ENCODE data around the gene IGSF21.
A peak's percentile ranks its signal among the peaks of the same experiment; 100 is the strongest.

Gene IGSF21

DNA sequence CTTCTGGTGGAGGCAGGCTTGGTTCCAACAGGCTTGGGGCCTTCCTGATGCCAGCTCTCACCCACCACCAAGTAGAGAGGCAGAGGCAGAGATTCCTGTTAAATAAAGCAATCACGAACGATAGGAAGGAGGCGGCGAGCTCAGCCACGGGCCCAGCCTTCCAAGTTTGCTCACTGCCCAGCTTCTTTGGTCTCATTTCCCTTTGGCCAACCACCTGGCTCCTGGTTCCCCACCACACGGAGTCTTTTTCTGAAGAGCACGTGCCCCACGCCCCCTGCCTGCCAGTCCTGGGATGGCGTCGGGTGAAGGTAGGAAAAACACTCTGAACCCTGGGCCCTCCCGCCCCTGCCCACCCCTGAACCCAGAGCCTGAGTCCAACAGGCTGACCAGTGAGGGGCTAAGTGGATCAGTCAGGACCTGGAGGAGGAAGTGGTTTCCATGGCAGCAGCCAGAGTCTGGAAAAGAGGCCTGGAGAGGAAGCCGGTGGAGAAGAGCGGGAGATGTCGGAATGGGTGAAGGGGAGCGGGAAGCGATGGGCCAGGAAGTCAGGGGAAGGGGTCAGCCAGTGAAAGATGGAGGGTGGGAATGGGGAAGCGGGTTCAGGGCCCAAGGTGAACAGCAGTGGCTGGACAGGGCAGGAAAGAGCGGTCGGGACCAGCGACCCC, 214.9 kb downstream of the IGSF21 start:
- no peak overlapping the region for H3K27ac ChIP-seq
- H3K4me3 ChIP-seq: no peak overlapping the region
- H3K36me3 ChIP-seq (ENCODE audit: insufficient read depth, low read length): no peaks in the 10 kb centered on the region
- DNase-seq (ENCODE audit: low read depth, low spot score): no peak
- H3K9ac ChIP-seq (ENCODE audit: insufficient read length): no peak overlapping the region
- no peak for TF ChIP-seq EZH2 (IDR thresholded peaks at IDR 0.05)
- no peak for TF ChIP-seq POLR2AphosphoS5 (IDR thresholded peaks at IDR 0.05; ENCODE audit: borderline replicate concordance, low read depth, low read length)
- no peak for TF ChIP-seq FOXP2 (optimal IDR thresholded peaks at IDR 0.05; ENCODE audit: control extremely low read depth, extremely low read length, insufficient read depth)
- no peaks in the 10 kb centered on the region for H3K9me3 ChIP-seq (ENCODE audit: low read depth, low read length)

DNA sequence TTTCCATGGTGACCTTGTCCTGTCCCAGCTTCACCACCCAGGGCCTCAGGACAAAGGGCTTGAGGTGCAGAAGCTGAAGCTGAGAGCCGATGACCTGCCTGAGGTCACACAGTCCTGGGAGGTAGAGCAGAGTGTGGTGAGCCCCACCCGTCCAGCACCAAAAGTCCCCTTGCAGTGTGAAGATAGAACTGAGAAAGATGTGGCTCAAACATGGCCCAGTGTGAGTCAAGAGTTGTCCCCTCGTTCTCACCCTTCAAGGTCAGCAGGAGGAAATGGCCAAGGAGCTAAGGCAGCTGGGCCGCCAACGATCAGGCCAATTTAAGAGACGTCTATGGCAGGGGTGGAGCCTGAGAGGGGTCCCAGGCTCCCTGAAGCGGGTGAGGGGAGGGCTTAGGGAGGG, 215.7 kb downstream of the IGSF21 start:
- no peak overlapping the region for H3K9ac ChIP-seq (ENCODE audit: insufficient read length)
- TF ChIP-seq EZH2 (IDR thresholded peaks at IDR 0.05) (no peak), FOXP2 (optimal IDR thresholded peaks at IDR 0.05; ENCODE audit: control extremely low read depth, extremely low read length, insufficient read depth) (no peak), POLR2AphosphoS5 (IDR thresholded peaks at IDR 0.05; ENCODE audit: borderline replicate concordance, low read depth, low read length) (no peak)
- H3K36me3 ChIP-seq (ENCODE audit: insufficient read depth, low read length): no peaks in the 10 kb centered on the region
- no peak for DNase-seq (ENCODE audit: low read depth, low spot score)
- no peak overlapping the region for H3K4me3 ChIP-seq
- H3K27ac ChIP-seq: no peak overlapping the region
- H3K9me3 ChIP-seq (ENCODE audit: low read depth, low read length): no peaks in the 10 kb centered on the region

DNA sequence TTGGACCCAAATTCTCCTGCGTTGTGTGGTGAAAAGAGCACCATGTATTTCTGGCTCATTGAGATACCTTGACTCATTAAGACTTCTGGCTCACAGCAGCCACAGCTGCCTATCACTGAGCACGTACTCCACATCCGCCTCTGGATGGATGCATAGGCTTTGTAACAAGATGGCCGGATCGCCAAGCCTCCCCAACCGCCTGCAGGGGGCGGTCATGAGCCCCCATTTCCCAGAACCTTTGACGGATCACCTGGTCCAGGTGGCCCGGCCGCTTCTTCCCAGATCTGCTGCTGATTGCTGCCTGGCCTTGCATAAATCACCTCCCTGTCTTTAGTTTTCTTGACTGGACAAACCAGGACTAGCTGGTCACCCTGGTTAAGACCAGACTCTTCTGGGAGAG, 216.6 kb downstream of the IGSF21 start:
- no peaks in the 10 kb centered on the region for H3K36me3 ChIP-seq (ENCODE audit: insufficient read depth, low read length)
- no peak overlapping the region for H3K4me3 ChIP-seq
- no peak for TF ChIP-seq FOXP2 (optimal IDR thresholded peaks at IDR 0.05; ENCODE audit: control extremely low read depth, extremely low read length, insufficient read depth)
- TF ChIP-seq POLR2AphosphoS5 (IDR thresholded peaks at IDR 0.05; ENCODE audit: borderline replicate concordance, low read depth, low read length): no peak
- TF ChIP-seq EZH2 (IDR thresholded peaks at IDR 0.05): no peak
- H3K9ac ChIP-seq (ENCODE audit: insufficient read length): no peak overlapping the region
- no peak overlapping the region for H3K27ac ChIP-seq
- no peaks in the 10 kb centered on the region for H3K9me3 ChIP-seq (ENCODE audit: low read depth, low read length)
- no peak for DNase-seq (ENCODE audit: low read depth, low spot score)

DNA sequence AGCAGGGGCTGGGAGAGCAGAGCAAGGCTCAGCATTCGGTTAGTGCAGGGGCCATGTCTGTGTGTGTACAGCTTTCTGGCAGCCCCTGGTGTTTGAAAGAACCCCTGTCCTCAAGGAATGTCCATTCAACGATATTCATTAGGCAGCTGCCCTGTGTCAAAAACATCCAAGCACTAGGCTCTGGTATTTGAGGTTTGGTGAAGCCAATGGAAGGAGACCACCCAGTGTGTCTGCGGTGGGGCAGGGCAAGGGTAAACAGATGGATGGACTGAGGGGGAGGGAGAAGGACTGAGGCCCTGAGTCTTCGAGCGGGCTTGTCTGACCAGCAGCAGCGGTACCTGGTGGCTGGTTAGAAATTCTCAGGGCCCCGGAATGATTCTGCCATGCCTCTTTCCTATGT, 217.5 kb downstream of the IGSF21 start:
- no peak for TF ChIP-seq FOXP2 (optimal IDR thresholded peaks at IDR 0.05; ENCODE audit: control extremely low read depth, extremely low read length, insufficient read depth)
- no peak for TF ChIP-seq POLR2AphosphoS5 (IDR thresholded peaks at IDR 0.05; ENCODE audit: borderline replicate concordance, low read depth, low read length)
- TF ChIP-seq EZH2 (IDR thresholded peaks at IDR 0.05): no peak
- Histone ChIP-seq H3K4me3 (no peak overlapping the region), H3K9me3 (ENCODE audit: low read depth, low read length) (no peaks in the 10 kb centered on the region), H3K36me3 (ENCODE audit: insufficient read depth, low read length) (no peaks in the 10 kb centered on the region), H3K27ac (no peak overlapping the region), H3K9ac (ENCODE audit: insufficient read length) (no peak overlapping the region)
- DNase-seq (ENCODE audit: low read depth, low spot score): no peak

DNA sequence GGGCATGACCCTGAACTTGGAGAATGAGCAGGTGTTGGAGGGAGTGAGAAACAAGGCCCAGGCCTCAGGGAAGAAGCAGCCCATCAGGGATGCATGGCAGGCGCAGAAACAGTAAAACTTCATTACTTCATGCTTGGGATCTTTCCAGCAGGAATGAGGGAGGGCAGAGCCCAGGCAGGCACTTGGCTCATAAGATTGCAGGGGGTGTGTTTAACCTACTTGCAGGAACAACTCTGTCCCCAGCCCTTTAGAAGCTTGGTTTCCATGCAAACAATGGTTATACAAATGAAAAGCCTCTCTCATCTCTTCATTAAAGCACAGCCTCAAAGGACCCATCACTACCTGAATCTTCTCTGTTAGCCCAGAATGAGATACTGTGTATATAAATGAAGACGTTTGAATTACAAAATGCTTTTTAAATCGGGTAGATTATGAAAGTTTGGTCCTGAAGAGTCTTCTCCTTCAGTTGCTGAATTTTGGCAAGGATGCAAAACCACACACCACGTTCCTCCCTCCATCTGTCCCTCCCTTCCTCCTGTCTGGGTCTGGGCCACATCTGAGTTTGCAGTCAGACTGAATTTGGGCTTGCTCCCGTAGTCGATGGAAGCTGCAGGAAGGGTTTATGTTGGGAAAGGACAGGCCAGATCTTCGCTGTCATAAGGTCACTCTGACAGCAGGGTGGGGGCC, 218.8 kb downstream of the IGSF21 start:
- TF ChIP-seq EZH2 (IDR thresholded peaks at IDR 0.05): no peak
- TF ChIP-seq POLR2AphosphoS5 (IDR thresholded peaks at IDR 0.05; ENCODE audit: borderline replicate concordance, low read depth, low read length): no peak
- TF ChIP-seq FOXP2 (optimal IDR thresholded peaks at IDR 0.05; ENCODE audit: control extremely low read depth, extremely low read length, insufficient read depth): no peak
- Histone ChIP-seq H3K9me3 (ENCODE audit: low read depth, low read length) (no peaks in the 10 kb centered on the region), H3K9ac (ENCODE audit: insufficient read length) (no peak overlapping the region), H3K4me3 (peak overlapping the region; percentile 17; the same call in 1 of the 2 replicates), H3K36me3 (ENCODE audit: insufficient read depth, low read length) (no peaks in the 10 kb centered on the region), H3K27ac (peak overlapping the region; percentile 77; the same call in 1 of the 2 replicates)
- no peak for DNase-seq (ENCODE audit: low read depth, low spot score)

DNA sequence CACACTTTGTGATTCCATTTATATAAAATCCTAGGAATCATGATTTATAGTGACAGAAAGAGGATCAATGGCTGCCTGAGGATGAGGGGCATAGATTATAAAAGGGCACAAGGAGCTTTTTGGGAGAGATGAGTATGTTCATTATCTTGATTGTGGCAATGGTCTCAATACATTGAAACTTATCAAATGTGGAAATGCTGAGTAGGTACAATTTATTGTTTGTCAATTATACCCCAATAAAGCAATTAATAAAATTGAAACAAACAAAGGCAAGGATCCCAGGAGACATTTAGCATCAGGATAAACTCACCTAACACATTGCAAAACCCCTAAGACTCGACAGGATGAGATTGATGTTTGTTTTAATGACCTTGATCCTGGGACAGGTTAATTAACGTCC, 220.1 kb downstream of the IGSF21 start:
- Histone ChIP-seq H3K4me3 (peak overlapping the region; percentile 51), H3K27ac (peak overlapping the region; percentile 94), H3K9me3 (ENCODE audit: low read depth, low read length) (no peaks in the 10 kb centered on the region), H3K36me3 (ENCODE audit: insufficient read depth, low read length) (no peaks in the 10 kb centered on the region), H3K9ac (ENCODE audit: insufficient read length) (no peak overlapping the region)
- no peak for DNase-seq (ENCODE audit: low read depth, low spot score)
- TF ChIP-seq FOXP2 (optimal IDR thresholded peaks at IDR 0.05; ENCODE audit: control extremely low read depth, extremely low read length, insufficient read depth) (no peak), POLR2AphosphoS5 (IDR thresholded peaks at IDR 0.05; ENCODE audit: borderline replicate concordance, low read depth, low read length) (no peak), EZH2 (IDR thresholded peaks at IDR 0.05) (no peak)

- TF ChIP-seq POLR2AphosphoS5 (IDR thresholded peaks at IDR 0.05; ENCODE audit: borderline replicate concordance, low read depth, low read length) (no peak), EZH2 (IDR thresholded peaks at IDR 0.05) (no peak), FOXP2 (optimal IDR thresholded peaks at IDR 0.05; ENCODE audit: control extremely low read depth, extremely low read length, insufficient read depth) (no peak)
- H3K36me3 ChIP-seq (ENCODE audit: insufficient read depth, low read length): no peaks in the 10 kb centered on the region
Measured at GRCh38 chr1:18328803-18329202, 221.2 kb downstream of the IGSF21 start.

DNA sequence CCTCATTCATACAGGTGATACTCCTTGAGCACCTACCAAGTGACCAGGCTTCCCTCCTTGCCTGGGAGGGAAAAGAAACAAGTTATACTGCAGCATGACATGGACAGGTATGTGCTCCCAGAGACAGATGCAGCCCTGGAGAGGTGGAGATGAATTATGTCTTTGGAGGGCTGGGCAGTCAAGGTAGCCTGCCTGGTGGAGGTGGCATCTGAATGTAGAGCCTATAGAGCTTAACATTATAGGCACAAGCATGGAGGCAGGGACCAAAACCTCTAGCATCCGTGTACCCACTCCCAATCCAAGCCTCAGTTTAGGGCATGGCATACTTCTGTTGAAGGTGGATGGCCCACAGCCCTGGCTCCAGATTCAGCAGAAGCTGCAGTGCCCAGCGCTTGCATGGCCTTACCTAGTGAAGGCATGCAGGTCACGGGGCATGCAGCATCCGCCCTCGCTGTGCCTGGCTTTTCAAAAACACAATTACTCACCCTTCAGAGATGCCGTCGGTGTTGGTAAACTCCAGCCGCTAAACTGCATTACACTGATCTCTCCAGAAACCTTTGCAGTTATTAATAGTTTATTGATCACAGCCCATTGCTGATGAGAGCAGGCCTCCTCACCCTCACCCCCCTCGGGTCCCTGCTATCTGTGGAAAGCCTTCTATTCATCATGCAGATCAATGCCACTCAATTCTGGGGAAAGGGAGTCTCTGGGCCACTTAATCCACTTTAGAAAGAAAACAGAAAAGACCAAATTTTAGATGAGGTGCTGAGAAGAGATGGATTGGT, 222.1 kb downstream of the IGSF21 start:
- no peak for DNase-seq (ENCODE audit: low read depth, low spot score)
- H3K36me3 ChIP-seq (ENCODE audit: insufficient read depth, low read length): no peaks in the 10 kb centered on the region
- H3K9me3 ChIP-seq (ENCODE audit: low read depth, low read length): no peaks in the 10 kb centered on the region
- TF ChIP-seq FOXP2 (optimal IDR thresholded peaks at IDR 0.05; ENCODE audit: control extremely low read depth, extremely low read length, insufficient read depth) (no peak), POLR2AphosphoS5 (IDR thresholded peaks at IDR 0.05; ENCODE audit: borderline replicate concordance, low read depth, low read length) (no peak), EZH2 (IDR thresholded peaks at IDR 0.05) (no peak)
- H3K4me3 ChIP-seq: no peak overlapping the region
- H3K9ac ChIP-seq (ENCODE audit: insufficient read length): no peak overlapping the region
- H3K27ac ChIP-seq: no peak overlapping the region

More at GRCh38 chr1:18328803-18329202, 221.2 kb downstream of the IGSF21 start:
- peak; percentile 75 for DNase-seq (ENCODE audit: low read depth, low spot score)
- peak overlapping the region; percentile 51 for H3K4me3 ChIP-seq
- no peaks in the 10 kb centered on the region for H3K9me3 ChIP-seq (ENCODE audit: low read depth, low read length)
- peak overlapping the region; percentile 94 for H3K27ac ChIP-seq
- peak overlapping the region; percentile 43 for H3K9ac ChIP-seq (ENCODE audit: insufficient read length)

Data from SK-N-MC (cell line).